Panc1 (cell line): Measurements from ENCODE around the gene HACD2. TPM values are rescaled to one million over a fixed set of nuclear protein-coding genes. Genes with fewer than 3 reads are reported as not detected.

Source experiments
- ATAC-seq: fragments of 200-7000 bp; cut with Tn5 transposase; 2 replicates; pipeline ENCODE4 v1.9.1; 2020; ENCODE audit warnings: mild to moderate bottlenecking, moderate library complexity
- BruUV-seq: library from RNA; stranded (reverse); fragments of 400-500 nt; replicated peaks from 2 replicates; lab custom pipeline; 2021; lab: Mats Ljungman, UMichigan
- CTCF ChIA-PET: fragments of 300-600 bp; sonication (Branson Sonifier 250); formaldehyde crosslinking; loops from one replicate; lab custom pipeline; 2022; ENCODE audit warnings: antibody characterized with exemption; lab: Charles Lee
- POLR2A ChIA-PET: fragments of 300-600 bp; sonication (Branson Sonifier 250); formaldehyde crosslinking; loops from one replicate; lab custom pipeline; 2022; ENCODE audit warnings: antibody characterized with exemption; lab: Charles Lee
- DNase-seq: peaks from one replicate; pipeline ENCODE4 v3.0.0-alpha.2; 2010; ENCODE audit warnings: low read depth, low spot score
- H3K27ac ChIP-seq: 2 replicates; pipeline ENCODE4 v1.5.1; 2011; ENCODE audit warnings: mild to moderate bottlenecking, low read length, inconsistent platforms
- H3K27me3 ChIP-seq: fragments of 200-500 bp; sonication (Bioruptor generic); 2 replicates; pipeline ENCODE4 v1.6.0; 2014; ENCODE audit warnings: low read length, inconsistent platforms; ENCODE audit not compliant: control insufficient read depth, insufficient read depth
- H3K36me3 ChIP-seq: fragments of 200-500 bp; sonication (Bioruptor generic); 2 replicates; pipeline ENCODE4 v1.5.1; 2014; ENCODE audit warnings: inconsistent platforms, mild to moderate bottlenecking, low read length, moderate library complexity; ENCODE audit not compliant: control insufficient read depth, insufficient read depth
- H3K4me1 ChIP-seq: 2 replicates; pipeline ENCODE4 v1.5.1; 2011; ENCODE audit warnings: inconsistent platforms, mild to moderate bottlenecking, low read length, moderate library complexity; ENCODE audit not compliant: control insufficient read depth, insufficient read depth
- H3K4me3 ChIP-seq, 2 experiments: 2 replicates each; pipeline ENCODE4 v1.5.1; 2011 to 2012; ENCODE audit warnings: low read depth in 2 of 2, low read length in 2 of 2, mild to moderate bottlenecking in 2 of 2, inconsistent platforms in 1 of 2, moderate library complexity in 1 of 2
- H3K9me3 ChIP-seq: fragments of 200-500 bp; sonication (Bioruptor generic); 2 replicates; pipeline ENCODE4 v1.5.1; 2014; ENCODE audit warnings: low read depth, mild to moderate bottlenecking, inconsistent platforms, low read length, moderate library complexity; ENCODE audit not compliant: control insufficient read depth, insufficient read depth
- CTCF ChIP-seq: fragments of 450-650 bp; IDR thresholded peaks from 2 replicates; pipeline ENCODE4 v1.5.1; 2017; ENCODE audit warnings: mild to moderate bottlenecking
- POLR2AphosphoS5 ChIP-seq: IDR thresholded peaks from 2 replicates; pipeline ENCODE4 v1.6.1; 2012; ENCODE audit warnings: mild to moderate bottlenecking, low read depth, low read length, moderate library complexity
- REST ChIP-seq, 2 experiments: IDR thresholded peaks; 2 replicates each; pipeline ENCODE4 v1.6.1; 2011 to 2012; ENCODE audit warnings: low read depth in 2 of 2, control low read depth in 1 of 2, low read length in 1 of 2, mild to moderate bottlenecking in 1 of 2, moderate library complexity in 1 of 2; ENCODE audit not compliant: insufficient read depth in 1 of 2
- SIN3A ChIP-seq: IDR thresholded peaks from 2 replicates; pipeline ENCODE4 v1.6.1; 2012; ENCODE audit warnings: low read depth, mild to moderate bottlenecking, low read length, moderate library complexity, borderline replicate concordance; ENCODE audit not compliant: insufficient read depth
- TCF7L2 ChIP-seq: IDR thresholded peaks from 2 replicates; pipeline ENCODE4 v1.6.1; 2011; ENCODE audit warnings: mild to moderate bottlenecking, low read depth, low read length, inconsistent platforms
- in situ Hi-C: cut with HindIII; loops from 2 replicates; pipeline ENCODE4 v1.10.0; 2016; ENCODE audit warnings: low sequenced_read_pairs, low pct_unique_long_range_greater_than_20kb
- intact Hi-C: fragments of 100-400 bp; cut with micrococcal nuclease; formaldehyde crosslinking; loops from one replicate; pipeline ENCODE4 v1.10.0; 2022; ENCODE audit not compliant: unreplicated experiment
- total RNA-seq: library from RNA; stranded (reverse); gene quantifications from one replicate; pipeline ENCODE4 v1.2.1, GENCODE V29; 2021; ENCODE audit not compliant: unreplicated experiment

HACD2 gene
- total RNA-seq, 1 experiment from 2014 or later, result 58.6 TPM

GRCh38 chr3:123552768-123553167, 32.1 kb downstream of the HACD2 start:
- Histone ChIP-seq H3K9me3 (peaks cover 24% of the 10 kb centered on the region; the same call in 1 of the 2 replicates), H3K27ac (no peak overlapping the region), H3K36me3 (no peaks in the 10 kb centered on the region; the same call in 1 of the 2 replicates), H3K4me1 (no peaks in the 10 kb centered on the region), H3K27me3 (no peaks in the 10 kb centered on the region), H3K4me3 (no peak overlapping the region)
- ATAC-seq (no peak), DNase-seq (no peak)
- POLR2A ChIA-PET, result no interaction called here
- TF ChIP-seq CTCF, result no peak
- no peak for TF ChIP-seq TCF7L2
- TF ChIP-seq SIN3A, result no peak
- no peak for TF ChIP-seq REST (IDR thresholded peaks at IDR 0.05; ENCODE audit: insufficient read depth in 1 of 2, low read depth in 2 of 2, low read length in 1 of 2)
- no peak for TF ChIP-seq POLR2AphosphoS5
- CTCF ChIA-PET, result no interaction called here
- intact Hi-C loops (no loop called here), in situ Hi-C loops (no loop called here)
- no TSS peak for BruUV-seq

- no peak overlapping the region for H3K4me3 ChIP-seq
- H3K36me3 ChIP-seq, result no peaks in the 10 kb centered on the region; the same call in 1 of the 2 replicates
- no peak overlapping the region for H3K27ac ChIP-seq
- in situ Hi-C loops (no loop called here), intact Hi-C loops (no loop called here)
- ChIA-PET POLR2A (no interaction called here), CTCF (no interaction called here)
- no peaks in the 10 kb centered on the region for H3K27me3 ChIP-seq
- no peaks in the 10 kb centered on the region for H3K4me1 ChIP-seq
- no peak for TF ChIP-seq TCF7L2
- no peak for TF ChIP-seq REST (IDR thresholded peaks at IDR 0.05; ENCODE audit: insufficient read depth in 1 of 2, low read depth in 2 of 2, low read length in 1 of 2)
- peak; percentile 78 for TF ChIP-seq CTCF
- no peak for TF ChIP-seq POLR2AphosphoS5
- DNase-seq, result no peak
- H3K9me3 ChIP-seq, result peaks cover 24% of the 10 kb centered on the region; the same call in 1 of the 2 replicates
- BruUV-seq, result no TSS peak
- no peak for ATAC-seq
Measured at GRCh38 chr3:123552095-123552714, 32.6 kb downstream of the HACD2 start.
